NCI-H1694 (cell line): ENCODE measurements around the gene GABPA.
"Not testable (repeated sequence)": the region's sequence is repeated elsewhere in the genome, so short reads cannot be mapped to it uniquely, and the experiment has no call there.

Experiments
- DNase-seq: peaks from one replicate; lab custom pipeline; 2025; lab: John Stamatoyannopoulos, UW

The GABPA gene

DNA sequence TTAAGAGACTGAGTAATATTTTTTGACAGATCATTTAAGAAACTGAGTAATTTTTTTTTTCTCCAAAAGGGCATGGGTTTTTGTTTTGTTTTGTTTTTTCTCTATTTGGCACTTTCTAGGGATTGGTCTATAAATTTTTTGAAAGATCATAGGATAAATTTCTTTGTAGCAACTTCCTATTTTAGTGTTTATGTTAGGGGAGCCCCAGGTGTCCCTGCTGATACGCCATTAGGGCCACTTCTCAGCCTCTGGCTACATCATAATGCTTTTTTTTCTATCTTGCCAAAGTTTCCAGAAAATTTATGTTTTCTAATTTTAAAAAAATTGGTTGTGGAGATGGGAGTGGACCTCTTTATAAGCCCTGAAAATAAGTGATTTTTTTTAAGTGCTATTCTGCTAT, 2.6 kb downstream of the GABPA start:
- no peak for DNase-seq

DNA sequence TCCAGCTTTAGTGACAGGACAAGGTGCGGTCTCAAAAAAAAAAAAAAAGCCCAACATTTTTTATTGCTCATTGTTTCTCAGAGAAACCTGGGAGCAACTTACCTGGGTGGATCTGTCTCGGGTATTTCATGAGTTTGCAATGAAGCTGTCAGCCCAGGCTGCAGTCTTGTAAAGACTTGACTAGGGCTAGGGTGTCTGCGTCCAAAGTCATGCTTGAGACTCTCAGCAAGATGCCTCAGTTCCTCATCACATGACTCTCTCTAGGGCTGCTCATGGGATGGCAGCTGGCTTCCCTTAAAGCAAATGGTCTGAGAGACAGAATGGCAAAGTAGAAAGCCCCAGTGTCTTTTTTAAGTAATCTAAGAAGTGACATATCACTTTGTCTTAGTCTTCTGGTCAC, 8.1 kb downstream of the GABPA start:
- DNase-seq, result no peak

DNA sequence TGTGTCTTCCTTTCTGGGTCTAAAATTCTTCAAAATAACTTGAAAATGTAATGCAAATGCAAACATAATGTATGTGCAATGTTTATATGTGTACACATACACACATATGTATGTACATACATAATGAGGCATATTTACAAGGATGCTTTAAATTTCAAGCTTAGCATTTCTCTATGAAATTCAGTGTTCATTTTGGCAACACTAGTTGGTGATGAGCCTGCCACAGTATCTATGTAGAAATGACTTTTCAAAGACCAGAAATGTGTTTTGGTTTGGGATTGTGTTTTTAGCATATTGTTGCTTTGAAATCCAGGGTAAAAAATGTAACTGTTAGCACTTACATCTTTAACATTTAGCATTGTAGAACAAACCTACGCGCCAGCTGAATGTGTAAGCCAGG, 10.1 kb downstream of the GABPA start:
- DNase-seq, result no peak

DNA sequence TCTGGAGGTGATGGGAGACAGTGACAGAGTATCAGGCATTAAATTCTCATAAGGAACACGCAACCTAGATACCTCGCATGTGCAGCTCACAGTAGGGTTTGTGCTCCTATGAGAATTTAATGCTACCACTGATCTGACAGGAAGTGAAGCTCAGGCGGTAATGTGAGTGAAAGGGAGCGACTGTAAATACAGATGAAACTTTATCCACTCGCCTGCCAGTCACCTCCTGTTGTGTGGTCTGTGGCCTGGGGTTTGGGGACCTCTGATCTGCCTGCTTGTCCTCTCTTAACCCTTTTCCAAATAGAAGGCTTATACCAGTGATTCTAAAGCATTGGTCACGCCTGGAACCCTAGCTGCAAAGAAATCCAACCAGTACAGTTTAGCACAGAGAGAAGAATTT, 15.3 kb downstream of the GABPA start:
- no peak for DNase-seq

DNA sequence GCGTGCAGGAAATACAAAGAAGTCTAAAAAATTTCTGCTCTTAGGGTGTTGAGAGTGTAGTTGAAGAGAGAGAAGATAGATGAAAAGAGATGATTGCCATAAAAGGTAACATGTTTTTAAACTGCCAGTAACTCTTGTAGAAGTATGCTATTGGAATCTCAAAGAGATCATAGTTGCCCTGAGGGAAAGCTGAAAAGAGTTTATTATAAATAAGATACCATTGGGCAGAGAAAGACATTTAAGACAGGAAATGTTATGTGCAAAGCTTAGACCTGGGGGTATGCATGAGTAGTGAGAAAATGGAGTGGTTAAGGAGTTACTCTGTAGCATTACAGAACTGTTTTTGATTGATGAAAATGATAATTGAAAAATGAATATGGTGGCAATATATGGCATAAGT, 17.6 kb downstream of the GABPA start:
- no peak for DNase-seq

DNA sequence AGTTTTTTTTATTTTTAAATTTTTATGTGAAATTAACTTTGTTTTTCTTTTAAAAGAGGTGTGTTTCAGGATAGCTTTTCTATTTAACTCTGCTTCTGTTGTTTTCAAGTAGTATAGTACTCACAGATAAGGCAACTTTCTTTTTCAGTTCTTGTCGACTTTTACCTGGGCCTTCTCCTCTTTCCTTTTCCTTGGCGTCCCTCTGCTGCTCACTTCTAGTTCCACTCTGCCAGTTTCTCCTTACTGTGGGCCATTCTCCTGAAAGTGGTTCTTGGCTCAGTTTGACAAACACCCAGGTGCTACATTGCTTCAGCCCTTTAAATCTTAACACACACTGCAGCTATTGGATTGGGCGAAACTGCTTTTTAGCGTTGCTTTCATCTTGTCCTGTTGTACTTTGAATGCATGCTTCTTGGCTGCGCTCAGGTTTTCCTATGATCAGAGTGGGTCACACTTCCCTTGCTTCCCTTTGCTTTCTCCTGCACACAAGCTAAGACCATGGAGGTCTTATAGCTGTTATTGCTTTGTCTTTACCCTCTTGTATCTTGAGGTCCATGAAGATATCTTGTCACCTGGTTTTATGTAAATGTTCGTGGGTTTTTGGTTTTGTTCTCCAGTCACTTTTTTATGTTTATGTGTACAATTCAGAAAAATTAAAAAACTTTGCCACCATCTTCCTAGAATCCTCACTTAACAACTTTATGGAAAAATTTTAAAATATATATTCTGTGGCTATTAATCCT, 21.6 kb downstream of the GABPA start:
- DNase-seq, result no peak

DNA sequence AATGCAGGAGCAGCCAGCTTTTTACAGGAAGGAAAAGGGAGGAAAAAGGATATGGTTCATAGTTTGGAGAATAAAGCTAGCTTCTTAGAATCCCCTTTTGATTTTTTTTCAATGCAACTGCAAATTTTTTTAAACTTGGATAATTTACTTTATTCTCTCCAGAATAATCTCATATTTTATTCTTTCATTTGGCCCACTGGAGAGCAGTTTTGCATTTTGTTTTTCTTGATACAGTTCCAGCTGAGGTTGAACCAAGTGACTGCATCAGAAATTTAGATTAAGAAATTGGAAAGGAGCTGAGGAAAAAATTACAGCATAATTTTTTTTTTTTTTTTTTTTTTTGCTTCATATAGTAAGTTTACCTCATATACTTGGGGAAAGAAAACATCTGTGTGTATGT, 22.8 kb downstream of the GABPA start:
- no peak for DNase-seq

DNA sequence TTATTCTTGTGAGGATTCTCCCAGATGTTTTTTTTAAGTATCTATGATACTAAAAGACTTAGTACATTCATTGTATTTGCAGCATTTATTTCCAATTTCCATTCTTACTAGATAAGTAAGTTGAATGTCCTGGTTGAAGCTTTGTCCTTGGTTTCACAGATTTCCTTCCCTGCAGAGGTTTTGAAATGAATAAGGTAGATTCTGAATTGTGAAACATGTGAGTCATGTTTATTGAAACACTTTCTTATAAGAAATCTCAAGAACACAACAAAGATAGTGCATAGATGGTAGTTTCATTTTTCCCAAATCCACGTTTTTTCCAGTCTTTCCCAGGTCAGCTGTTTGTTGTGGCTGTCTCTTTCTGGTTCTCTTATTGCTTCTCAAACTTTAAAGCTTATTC, 24.8 kb downstream of the GABPA start:
- no peak for DNase-seq

DNA sequence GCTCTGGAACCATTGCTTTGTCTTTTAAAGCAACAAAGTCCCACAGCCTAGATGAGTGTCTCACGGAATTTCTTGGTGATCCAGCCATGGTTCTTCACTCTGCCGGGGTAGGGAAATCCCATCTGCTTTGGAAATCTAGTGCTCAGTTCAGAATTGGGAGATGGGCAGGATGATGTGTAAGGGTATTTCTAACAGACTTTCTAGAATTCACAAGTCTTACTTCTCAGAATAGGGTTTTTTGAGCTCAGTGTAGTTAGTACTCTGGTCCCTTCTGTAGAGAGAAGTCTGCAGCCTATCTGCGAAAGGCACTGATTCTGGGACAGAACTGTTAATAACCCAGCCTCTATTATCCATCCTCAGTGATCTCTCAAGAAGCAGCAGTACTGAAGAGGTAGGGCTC, 25.3 kb downstream of the GABPA start:
- no peak for DNase-seq

DNA sequence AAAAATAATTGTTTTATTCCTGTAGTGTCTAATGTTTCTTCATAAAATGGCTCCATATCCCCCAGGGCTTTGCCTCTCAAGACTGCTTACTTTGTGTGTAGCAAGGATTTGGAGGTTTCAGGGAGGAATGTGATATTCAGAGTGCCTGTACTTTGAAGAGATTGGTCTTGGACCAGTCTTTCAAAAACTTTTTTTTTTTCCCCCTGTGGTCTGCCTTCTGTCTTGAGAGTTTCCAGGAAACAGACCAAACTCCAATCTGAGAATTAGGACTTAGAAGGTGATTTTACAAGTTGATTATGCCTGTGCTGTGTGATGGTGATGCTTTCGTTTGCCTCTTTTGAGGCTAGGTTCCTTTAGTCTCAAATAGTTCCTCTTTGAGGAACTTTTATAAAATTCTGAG, 25.9 kb downstream of the GABPA start:
- DNase-seq, result no peak

DNA sequence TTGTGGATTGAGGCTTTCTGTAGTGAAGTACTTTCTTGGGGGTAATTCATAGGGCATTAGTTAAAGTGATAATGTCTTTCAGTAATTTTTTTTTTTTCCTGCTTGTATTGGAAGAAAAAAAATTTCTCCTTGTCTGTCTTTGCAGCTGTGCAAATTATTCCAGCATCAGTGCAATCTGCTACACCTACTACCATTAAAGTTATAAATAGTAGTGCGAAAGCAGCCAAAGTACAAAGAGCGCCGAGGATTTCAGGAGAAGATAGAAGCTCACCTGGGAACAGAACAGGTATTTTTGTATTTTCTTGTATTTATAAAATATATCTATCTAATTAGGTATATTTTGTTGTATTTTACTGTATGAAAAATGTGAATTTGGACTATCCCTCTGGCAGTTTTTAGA, 29.3 kb downstream of the GABPA start:
- no peak for DNase-seq

DNA sequence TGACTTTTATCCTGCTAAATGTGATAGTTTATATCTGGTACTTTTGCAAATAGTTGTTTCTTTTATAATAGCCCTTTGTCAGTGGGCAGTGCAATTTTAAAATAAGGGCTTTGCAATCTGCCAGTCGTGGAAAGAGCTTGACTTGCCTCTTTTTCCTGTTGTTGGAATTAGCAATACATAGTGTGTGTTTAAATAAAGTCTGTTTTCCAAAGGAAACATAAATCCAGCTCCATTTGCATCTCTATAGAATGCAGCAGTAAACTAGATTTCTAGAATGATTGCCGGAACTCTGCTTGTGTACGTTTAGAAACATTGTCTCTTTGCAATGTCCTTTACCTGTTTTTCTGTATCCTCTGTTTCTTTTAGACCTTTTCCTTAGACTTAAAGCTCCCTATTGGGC, 33.1 kb downstream of the GABPA start:
- DNase-seq, result no peak

DNA sequence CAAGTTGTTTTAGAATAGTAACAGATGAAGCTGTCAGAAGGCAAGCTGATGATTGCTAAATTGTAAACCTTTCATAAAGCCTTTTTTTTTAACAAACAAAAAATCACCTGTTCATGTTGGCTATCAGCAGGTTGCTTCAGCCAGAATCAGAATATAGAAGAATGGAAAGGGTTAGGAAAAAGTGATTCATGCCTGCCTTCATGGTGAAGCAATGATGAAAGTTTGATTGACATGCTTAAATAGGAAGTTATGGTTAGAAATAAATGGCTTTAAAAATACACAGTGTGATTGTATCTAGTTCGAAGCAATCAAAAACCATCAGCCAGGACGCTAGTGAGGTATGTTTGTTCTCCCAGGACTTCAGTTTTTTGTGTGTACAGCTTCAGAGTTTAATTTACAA, 37.9 kb downstream of the GABPA start:
- no peak for DNase-seq

DNA sequence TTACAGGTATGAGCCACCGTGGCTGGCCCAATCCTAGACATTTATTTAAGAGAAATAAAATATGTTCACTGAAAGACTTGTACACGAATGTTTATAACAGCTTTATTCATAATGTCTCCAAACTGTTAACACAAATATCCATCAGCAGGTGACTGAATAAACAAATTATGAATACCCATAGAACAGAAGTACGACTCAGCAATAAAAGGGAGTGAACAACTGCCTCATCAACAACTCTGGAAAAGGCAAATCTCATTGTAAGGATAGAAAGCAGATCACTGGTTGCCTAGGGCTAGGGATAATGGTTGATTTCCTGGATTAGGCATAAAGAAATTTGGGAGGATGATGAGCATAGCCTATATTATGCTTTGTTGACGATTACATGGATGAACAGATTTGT, 41.7 kb downstream of the GABPA start:
- no peak for DNase-seq

DNA sequence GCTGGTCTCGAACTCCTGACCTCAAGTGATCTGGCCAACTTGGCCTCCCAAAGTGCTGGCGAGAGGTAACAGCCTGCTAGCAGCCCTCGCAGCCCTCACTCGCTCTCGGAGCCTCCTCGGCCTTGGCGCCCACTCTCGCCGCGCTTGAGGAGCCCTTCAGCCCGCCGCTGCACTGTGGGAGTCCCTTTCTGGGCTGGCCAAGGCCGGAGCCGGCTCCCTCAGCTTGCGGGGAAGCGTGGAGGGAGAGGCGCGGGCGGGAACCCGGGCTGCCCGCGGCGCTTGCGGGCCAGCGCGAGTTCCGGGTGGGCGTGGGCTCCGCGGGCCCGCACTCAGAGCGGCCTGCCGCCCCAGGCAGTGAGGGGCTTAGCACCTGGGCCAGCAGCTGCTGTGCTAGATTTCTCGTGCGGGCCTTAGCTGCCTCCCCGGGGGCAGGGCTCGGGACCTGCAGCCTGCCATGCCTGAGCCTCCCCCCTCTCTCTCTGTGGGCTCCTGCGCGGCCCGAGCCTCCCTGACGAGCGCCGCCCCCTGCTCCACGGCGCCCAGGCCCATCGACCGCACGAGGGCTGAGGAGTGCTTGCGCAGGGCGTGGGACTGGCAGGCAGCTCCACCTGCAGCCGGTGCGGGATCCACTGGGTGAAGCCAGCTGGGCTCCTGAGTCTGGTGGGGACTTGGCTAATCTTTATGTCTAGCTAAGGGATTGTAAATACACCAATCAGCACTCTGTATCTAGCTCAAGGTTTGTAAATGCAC, 43.5 kb downstream of the GABPA start:
- not testable (repeated sequence) for DNase-seq

DNA sequence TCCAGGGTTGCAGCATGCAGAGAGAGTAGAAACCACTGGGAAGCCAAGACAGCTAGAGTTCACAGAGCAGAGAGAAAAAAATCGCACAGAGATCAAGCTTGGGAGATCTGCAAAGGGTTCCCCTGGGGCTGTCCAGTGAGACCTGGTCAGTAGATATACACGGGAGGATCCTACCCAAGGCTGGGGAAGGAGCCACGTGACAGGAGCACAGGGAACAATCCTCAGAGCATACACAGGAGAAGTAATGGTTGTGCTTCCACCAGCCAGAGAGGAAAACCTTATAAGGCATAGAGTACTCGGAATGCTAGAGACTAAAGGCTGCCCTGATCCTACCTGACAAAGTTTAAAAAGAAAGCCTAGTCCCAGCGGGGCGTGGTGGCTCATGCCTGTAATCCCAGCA, 53.9 kb downstream of the GABPA start:
- DNase-seq, result no peak

DNA sequence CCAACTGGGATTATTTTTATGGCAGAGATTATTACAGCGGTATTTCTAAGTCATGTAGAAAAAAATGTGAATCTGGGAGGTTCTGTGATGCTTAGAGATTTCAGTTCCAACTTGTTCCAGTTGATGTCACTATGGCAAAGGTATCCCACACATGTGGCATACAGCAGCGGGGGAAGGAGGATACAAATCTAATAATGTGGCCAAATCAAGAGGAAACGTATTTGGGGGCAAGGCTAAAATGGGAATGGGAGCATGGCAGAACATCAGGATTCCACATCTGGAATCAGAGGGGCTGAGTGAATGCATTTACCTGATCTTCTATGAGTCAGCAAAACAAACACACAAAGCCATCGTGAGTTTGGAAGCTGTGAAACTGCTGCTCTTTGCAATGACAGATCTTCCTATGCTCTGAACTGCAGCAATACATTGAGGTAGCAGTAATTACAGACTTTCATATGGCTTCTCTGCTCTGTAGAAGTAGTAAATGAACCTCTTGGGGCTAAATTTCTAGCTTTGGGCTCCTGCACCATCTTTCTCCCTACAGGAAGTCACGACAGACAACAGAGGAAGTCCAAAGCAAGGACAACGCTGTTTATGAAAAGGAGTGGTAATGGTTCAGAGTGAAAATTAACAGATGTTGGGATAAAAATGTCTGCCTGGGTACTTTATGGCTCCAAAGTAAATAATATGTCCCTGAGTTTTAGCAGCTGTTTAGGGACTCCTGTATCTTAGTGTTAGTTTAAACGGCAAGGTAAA, 55.5 kb downstream of the GABPA start:
- DNase-seq, result peak; percentile 87

DNA sequence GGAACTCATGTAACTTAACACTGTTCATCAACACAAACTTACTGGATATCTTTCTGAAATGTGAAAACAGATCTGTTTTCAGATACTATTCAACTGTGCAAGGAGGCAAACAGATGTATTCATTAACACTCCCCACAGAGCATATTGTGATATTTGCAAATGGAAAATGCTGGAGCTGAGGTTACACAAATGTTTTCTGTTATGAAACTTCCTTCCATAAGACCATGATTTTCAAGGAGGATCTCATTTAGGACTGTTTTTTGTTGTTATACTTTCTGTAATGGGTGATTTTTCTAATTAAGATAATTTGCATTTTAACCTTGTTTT, 56.1 kb downstream of the GABPA start:
- DNase-seq, result peak; percentile 53

DNA sequence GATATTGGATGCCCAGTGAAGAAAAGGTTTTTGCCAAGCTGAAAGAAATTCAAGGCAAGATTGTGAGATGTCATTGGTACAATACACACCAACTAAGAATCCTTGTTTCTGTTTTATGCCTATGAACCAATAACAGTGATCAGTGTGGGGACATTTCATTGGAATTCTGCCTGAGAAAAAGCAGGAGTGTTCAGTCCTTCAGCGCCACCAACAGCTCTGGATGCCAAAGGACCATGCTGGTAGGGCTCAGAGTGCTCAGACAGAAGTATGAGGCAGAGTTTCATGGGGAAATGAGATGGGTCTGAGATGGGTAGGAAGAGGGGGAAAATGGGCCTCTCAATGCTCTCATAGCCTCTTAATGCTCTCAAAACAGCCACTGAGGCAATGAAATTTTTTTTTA, 56.5 kb downstream of the GABPA start:
- DNase-seq, result peak; percentile 8

DNA sequence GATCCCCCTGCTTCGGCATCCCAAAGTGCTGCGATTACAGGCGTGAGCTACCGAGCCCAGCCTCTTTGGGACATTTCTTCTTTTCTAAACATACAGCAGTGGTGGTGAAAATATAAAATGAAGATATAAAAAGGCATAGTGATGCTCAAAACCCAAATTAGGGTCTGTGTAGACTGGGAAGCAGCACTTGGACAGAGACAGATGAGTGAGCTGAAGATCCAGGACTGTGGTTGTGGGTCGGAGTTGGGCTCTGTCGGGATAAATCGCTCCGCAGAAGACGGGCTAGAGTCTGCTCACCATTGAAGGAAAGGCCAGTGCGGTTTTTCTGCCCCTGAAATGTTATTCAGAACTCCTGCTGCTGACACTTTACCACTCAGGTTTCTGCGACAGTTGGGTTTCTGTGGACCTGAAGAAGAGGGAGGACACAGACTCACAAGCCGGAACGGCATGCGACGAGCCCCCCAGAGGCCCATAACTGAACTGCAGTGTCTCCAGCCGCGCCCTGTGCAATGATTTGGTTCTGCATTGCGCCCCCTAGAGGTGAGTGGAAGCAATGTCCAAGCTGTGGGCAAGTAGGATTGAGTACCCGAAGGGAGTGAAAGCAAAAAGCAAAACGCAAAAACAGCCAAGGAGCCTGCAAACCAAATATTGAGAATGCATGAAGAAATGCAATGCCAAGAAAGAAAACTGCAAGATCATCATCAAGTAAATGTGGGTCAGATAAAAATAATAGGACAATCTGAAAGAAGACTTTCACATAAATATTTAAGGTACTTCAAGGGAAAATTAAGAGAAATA, 66.6 kb downstream of the GABPA start:
- peak; percentile 98 for DNase-seq

DNA sequence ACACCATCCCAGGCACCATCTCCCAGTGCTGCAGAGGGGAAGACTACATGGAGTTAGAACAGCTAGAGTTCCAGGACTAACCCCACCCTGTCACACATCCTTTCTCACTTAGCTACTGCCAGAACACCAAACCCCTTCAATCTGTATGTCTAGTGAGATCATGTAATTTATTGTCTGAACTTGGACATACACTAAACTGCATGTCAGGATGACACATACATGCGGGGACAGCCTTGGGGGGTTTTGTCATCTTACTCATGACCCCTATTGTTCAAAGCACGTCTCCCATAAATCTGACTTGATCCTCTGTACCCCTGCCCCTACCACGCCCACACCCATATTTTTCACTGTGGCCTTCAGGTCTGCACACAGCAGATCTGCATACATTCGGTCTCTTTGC, 71.3 kb downstream of the GABPA start:
- DNase-seq, result no peak

DNA sequence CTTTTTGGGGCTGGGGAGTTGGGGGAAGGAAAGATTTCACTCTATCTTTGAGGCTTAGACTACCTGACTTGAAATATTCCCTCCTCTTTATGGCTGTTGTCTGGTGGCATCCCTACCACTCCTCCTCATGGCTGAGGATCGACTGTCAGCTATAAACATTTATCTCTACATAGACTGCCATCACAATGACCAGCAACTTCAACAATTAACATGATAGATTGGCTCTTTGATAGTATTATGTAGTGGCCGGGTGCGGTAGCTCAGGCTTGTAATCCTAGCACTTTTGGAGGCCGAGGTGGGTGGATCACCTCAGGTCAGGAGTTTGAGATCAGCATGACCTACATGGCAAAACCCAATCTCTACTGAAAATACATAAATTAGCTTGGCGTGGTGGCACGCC, 72.4 kb downstream of the GABPA start:
- no peak for DNase-seq
